IMR-90 (cell line): ENCODE measurements around the gene CIDEA. TPM values are rescaled to one million over a fixed set of nuclear protein-coding genes. Genes with fewer than 3 reads are reported as not detected.
"Not testable (repeated sequence)": the region's sequence is repeated elsewhere in the genome, so short reads cannot be mapped to it uniquely, and the experiment has no call there.

Experiments used
- ATAC-seq: fragments of 200-7000 bp; cut with Tn5 transposase; 2 replicates; pipeline ENCODE4 v1.9.1; 2020; ENCODE audit warnings: low read depth, mild to moderate bottlenecking, moderate library complexity
- BruUV-seq: library from RNA; stranded (reverse); fragments of 400-500 nt; replicated peaks from 2 replicates; lab custom pipeline; 2021; lab: Mats Ljungman, UMichigan
- CTCF ChIA-PET: fragments of 300-600 bp; formaldehyde crosslinking; extraction: SDS; loops from one replicate; lab custom pipeline; 2021; ENCODE audit warnings: antibody characterized with exemption; lab: Yijun Ruan, JAX
- POLR2A ChIA-PET: fragments of 300-600 bp; sonication (Branson Sonifier 250); formaldehyde crosslinking; loops from one replicate; lab custom pipeline; 2022; ENCODE audit warnings: antibody characterized with exemption; ENCODE audit not compliant: unreplicated experiment; lab: Charles Lee
- DNase-seq: peaks from one replicate; pipeline ENCODE4 v3.0.0; 2013
- H2AFZ ChIP-seq: replicated peaks from 2 replicates; pipeline ENCODE3; 2013; ENCODE audit warnings: low read length, mild to moderate bottlenecking; ENCODE audit not compliant: poor library complexity
- H2AK5ac ChIP-seq: 2 replicates; pipeline ENCODE4 v1.6.1; 2013; ENCODE audit warnings: low read depth, low read length, inconsistent platforms
- H2AK9ac ChIP-seq: replicated peaks from 2 replicates; pipeline ENCODE3; 2013; ENCODE audit warnings: mild to moderate bottlenecking, low read depth, low read length, moderate library complexity; ENCODE audit not compliant: poor library complexity
- H2BK120ac ChIP-seq: 2 replicates; pipeline ENCODE4 v1.6.1; 2013; ENCODE audit warnings: low read depth, low read length, inconsistent platforms
- H2BK15ac ChIP-seq: 3 replicates; pipeline ENCODE4 v1.6.1; 2013; ENCODE audit warnings: low read depth, low read length, inconsistent platforms
- H2BK20ac ChIP-seq: 2 replicates; pipeline ENCODE4 v1.6.1; 2013; ENCODE audit warnings: low read depth, mild to moderate bottlenecking, inconsistent platforms, low read length, moderate library complexity
- H2BK5ac ChIP-seq: 2 replicates; pipeline ENCODE4 v1.6.1; 2013; ENCODE audit warnings: mild to moderate bottlenecking, low read depth, low read length, inconsistent platforms; ENCODE audit not compliant: poor library complexity, severe bottlenecking
- H3K14ac ChIP-seq: replicated peaks from 2 replicates; pipeline ENCODE4 v1.6.1; 2013; ENCODE audit warnings: low read depth, low read length, inconsistent platforms
- H3K18ac ChIP-seq: 2 replicates; pipeline ENCODE4 v1.6.1; 2013; ENCODE audit warnings: low read depth, low read length, control low read depth
- H3K23ac ChIP-seq: 2 replicates; pipeline ENCODE4 v1.6.1; 2013; ENCODE audit warnings: low read depth, low read length, inconsistent platforms
- H3K27ac ChIP-seq: 2 replicates; pipeline ENCODE4 v1.5.1; 2013; ENCODE audit warnings: mild to moderate bottlenecking, control low read depth, low read length; ENCODE audit not compliant: insufficient read depth
- H3K27me3 ChIP-seq: 2 replicates; pipeline ENCODE4 v1.6.1; 2013; ENCODE audit warnings: low read length; ENCODE audit not compliant: control insufficient read depth, insufficient read depth
- H3K36me3 ChIP-seq: 2 replicates; pipeline ENCODE4 v1.6.1; 2013; ENCODE audit warnings: low read length, mixed read lengths; ENCODE audit not compliant: control insufficient read depth, insufficient read depth
- H3K4ac ChIP-seq: 2 replicates; pipeline ENCODE4 v1.6.1; 2013; ENCODE audit warnings: low read depth, low read length, inconsistent platforms
- H3K4me1 ChIP-seq: 2 replicates; pipeline ENCODE4 v1.6.1; 2013; ENCODE audit warnings: low read length, mixed read lengths; ENCODE audit not compliant: control insufficient read depth, insufficient read depth
- H3K4me2 ChIP-seq: 2 replicates; pipeline ENCODE4 v1.6.1; 2013; ENCODE audit warnings: low read depth, mild to moderate bottlenecking, control low read depth, low read length, moderate library complexity
- H3K4me3 ChIP-seq: 2 replicates; pipeline ENCODE4 v1.5.1; 2013; ENCODE audit warnings: low read depth, mild to moderate bottlenecking, control low read depth, low read length, moderate library complexity; ENCODE audit not compliant: insufficient read depth
- H3K56ac ChIP-seq: 2 replicates; pipeline ENCODE4 v1.6.1; 2013; ENCODE audit warnings: low read length, inconsistent platforms; ENCODE audit not compliant: insufficient read depth; ENCODE audit errors: extremely low read depth
- H3K79me1 ChIP-seq, 2 experiments: 2 replicates each; pipeline ENCODE4 v1.6.1; 2013; ENCODE audit warnings: low read length in 2 of 2, inconsistent platforms in 1 of 2, low read depth in 1 of 2
- H3K9ac ChIP-seq: 2 replicates; pipeline ENCODE4 v1.6.1; 2013; ENCODE audit warnings: low read depth, low read length, control low read depth
- H3K9me1 ChIP-seq: 2 replicates; pipeline ENCODE4 v1.6.1; 2013; ENCODE audit warnings: low read length, inconsistent platforms; ENCODE audit not compliant: insufficient read depth
- H3K9me3 ChIP-seq: 2 replicates; pipeline ENCODE4 v1.6.1; 2013; ENCODE audit warnings: low read length; ENCODE audit not compliant: control insufficient read depth, insufficient read depth
- H4K20me1 ChIP-seq: 2 replicates; pipeline ENCODE4 v1.6.1; 2013; ENCODE audit warnings: low read length, inconsistent platforms; ENCODE audit not compliant: insufficient read depth
- H4K5ac ChIP-seq: 2 replicates; pipeline ENCODE4 v1.6.1; 2013; ENCODE audit warnings: mild to moderate bottlenecking, low read depth, low read length, control low read depth
- H4K8ac ChIP-seq, 2 experiments: 2 replicates each; pipeline ENCODE4 v1.6.1; 2013; ENCODE audit warnings: low read depth in 2 of 2, low read length in 2 of 2, control low read depth in 1 of 2, inconsistent platforms in 1 of 2
- H4K91ac ChIP-seq: 2 replicates; pipeline ENCODE4 v1.6.1; 2013; ENCODE audit warnings: low read depth, low read length, inconsistent platforms; ENCODE audit not compliant: insufficient read depth
- BHLHE40 ChIP-seq: fragments of 150-350 bp; IDR thresholded peaks from 2 replicates; pipeline ENCODE4 v1.6.1; 2016; ENCODE audit warnings: mild to moderate bottlenecking, low read depth, low read length
- FOS ChIP-seq: fragments of 150-350 bp; IDR thresholded peaks from 2 replicates; pipeline ENCODE4 v1.6.1; 2016; ENCODE audit warnings: low read depth, low read length
- MXI1 ChIP-seq: IDR thresholded peaks from 2 replicates; pipeline ENCODE4 v1.6.1; 2012; ENCODE audit warnings: low read depth, mild to moderate bottlenecking, low read length, moderate library complexity, borderline replicate concordance
- NFE2L2 ChIP-seq: fragments of 150-350 bp; IDR thresholded peaks from 2 replicates; pipeline ENCODE4 v1.6.1; 2016; ENCODE audit warnings: low read depth, mild to moderate bottlenecking, low read length
- RCOR1 ChIP-seq: IDR thresholded peaks from 2 replicates; pipeline ENCODE4 v1.6.1; 2012; ENCODE audit warnings: mild to moderate bottlenecking, low read length, improper control_type of control experiment; ENCODE audit not compliant: insufficient replicate concordance
- WGBS, 2 experiments: methylation state at CpG; one replicate each; pipeline versions ENCODE4 v1.1.5 to v1.1.7; 2013; ENCODE audit warnings: missing lambda C conversion rate in 2 of 2; ENCODE audit not compliant: insufficient read length in 1 of 2; ENCODE audit errors: extremely low coverage in 2 of 2; 5-methylcytosine and 5-hydroxymethylcytosine counted together
- dilution Hi-C: fragments of 300-500 bp; cut with HindIII; formaldehyde crosslinking; loops from one replicate; pipeline ENCODE4 v1.14.3; 2018; ENCODE audit warnings: low sequenced_read_pairs; ENCODE audit not compliant: unreplicated experiment
- in situ Hi-C: fragments of 300-500 bp; cut with MboI; formaldehyde crosslinking; loops from 3 replicates; pipeline ENCODE4 v1.14.3; 2019; ENCODE audit warnings: low sequenced_read_pairs, inconsistent platforms, mixed read lengths
- intact Hi-C: fragments of 100-400 bp; cut with micrococcal nuclease; formaldehyde crosslinking; loops from 2 replicates; pipeline ENCODE4 v1.10.0; 2022
- polyA plus RNA-seq, 3 experiments: library from polyadenylated mRNA; depleted of rRNA; stranded (reverse); fragments of >200 nt; gene quantifications; 2 replicates each; pipeline ENCODE4 v1.2.3, GENCODE V29; 2012; ENCODE audit warnings: low replicate concordance in 1 of 3
- total RNA-seq: library from RNA; depleted of rRNA; stranded (reverse); fragments of >200 nt; gene quantifications from 2 replicates; pipeline ENCODE4 v1.2.3, GENCODE V29; 2012
- TF ChIP-seq, protein P1 (sequence below): fragments of 150-350 bp; IDR thresholded peaks from 2 replicates; pipeline ENCODE4 v1.6.1; 2016; ENCODE audit warnings: low read depth, mild to moderate bottlenecking, low read length, moderate library complexity, borderline replicate concordance

CIDEA gene
- total and polyA plus RNA-seq, 2 of the 4 experiments (the other 2 are of a cell fraction): not detected

DNA sequence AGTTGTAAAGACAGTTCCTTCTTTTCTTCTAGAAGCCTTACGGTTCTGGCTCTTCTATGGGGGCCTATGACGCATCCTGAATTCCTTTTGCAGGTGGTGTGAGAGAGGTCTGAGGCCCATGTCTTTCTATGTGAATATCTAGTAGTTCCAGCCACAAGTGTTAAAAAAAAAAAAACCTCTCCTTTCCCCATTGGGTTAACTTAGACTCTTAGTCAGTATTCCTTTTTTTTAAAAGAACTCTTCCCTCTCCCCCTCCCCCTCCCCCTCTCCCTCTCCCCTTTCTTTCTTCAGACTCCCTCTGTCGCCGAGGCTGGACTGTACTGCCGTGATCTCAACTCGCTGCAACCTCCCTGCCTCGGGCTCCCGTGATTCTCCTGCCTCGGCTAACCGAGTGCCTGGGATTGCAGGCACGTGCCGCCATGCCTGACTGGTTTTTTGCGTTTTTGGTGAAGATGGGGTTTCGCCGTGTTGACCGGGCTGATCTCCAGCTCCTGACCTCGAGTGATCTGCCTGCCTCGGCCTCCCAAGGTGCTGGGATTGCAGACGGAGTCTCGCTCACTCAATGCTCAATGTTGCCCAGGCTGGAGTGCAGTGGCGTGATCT, 11.4 kb upstream of the CIDEA start:
- POLR2A ChIA-PET: no interaction called here
- DNase-seq (no peak), ATAC-seq (no peak)
- no peak overlapping the region for H2BK5ac ChIP-seq
- peaks cover 6% of the 10 kb centered on the region for H3K4me1 ChIP-seq
- no peak overlapping the region for H3K4me2 ChIP-seq
- no TSS peak for BruUV-seq
- no peak overlapping the region for H4K8ac ChIP-seq
- in situ Hi-C loops (no loop called here), dilution Hi-C loops (no loop called here), intact Hi-C loops (no loop called here)
- no peak overlapping the region for H3K18ac ChIP-seq
- CTCF ChIA-PET: no interaction called here
- H4K20me1 ChIP-seq: no peaks in the 10 kb centered on the region
- no peaks in the 10 kb centered on the region for H3K36me3 ChIP-seq
- no peak overlapping the region for H2BK120ac ChIP-seq
- H3K9me3 ChIP-seq: no peaks in the 10 kb centered on the region
- no peak overlapping the region for H3K23ac ChIP-seq
- H3K4ac ChIP-seq: no peak overlapping the region
- no peak overlapping the region for H3K4me3 ChIP-seq
- H3K14ac ChIP-seq: no peak overlapping the region
- no peak overlapping the region for H3K9ac ChIP-seq
- H2AFZ ChIP-seq: no peak overlapping the region
- H3K27me3 ChIP-seq: peaks cover 33% of the 10 kb centered on the region
- no peak overlapping the region for H4K5ac ChIP-seq
- H2BK15ac ChIP-seq: no peak overlapping the region
- no peak overlapping the region for H2BK20ac ChIP-seq
- H3K9me1 ChIP-seq: peaks cover 3% of the 10 kb centered on the region; the same call in 1 of the 2 replicates
- TF ChIP-seq, protein P1, sequence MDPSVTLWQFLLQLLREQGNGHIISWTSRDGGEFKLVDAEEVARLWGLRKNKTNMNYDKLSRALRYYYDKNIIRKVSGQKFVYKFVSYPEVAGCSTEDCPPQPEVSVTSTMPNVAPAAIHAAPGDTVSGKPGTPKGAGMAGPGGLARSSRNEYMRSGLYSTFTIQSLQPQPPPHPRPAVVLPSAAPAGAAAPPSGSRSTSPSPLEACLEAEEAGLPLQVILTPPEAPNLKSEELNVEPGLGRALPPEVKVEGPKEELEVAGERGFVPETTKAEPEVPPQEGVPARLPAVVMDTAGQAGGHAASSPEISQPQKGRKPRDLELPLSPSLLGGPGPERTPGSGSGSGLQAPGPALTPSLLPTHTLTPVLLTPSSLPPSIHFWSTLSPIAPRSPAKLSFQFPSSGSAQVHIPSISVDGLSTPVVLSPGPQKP: no peak
- TF ChIP-seq NFE2L2: no peak
- no peak for TF ChIP-seq MXI1
- TF ChIP-seq FOS: no peak
- TF ChIP-seq RCOR1: no peak
- no peak for TF ChIP-seq BHLHE40
- H4K91ac ChIP-seq: no peak overlapping the region
- H2AK5ac ChIP-seq: no peak overlapping the region
- H3K79me1 ChIP-seq: no peaks in the 10 kb centered on the region
- no peak overlapping the region for H3K56ac ChIP-seq
- no CpG with 5 or more reads among the region's 21 CpGs for WGBS, 2 experiments
- H3K27ac ChIP-seq: no peak overlapping the region
- H2AK9ac ChIP-seq: no peak overlapping the region

DNA sequence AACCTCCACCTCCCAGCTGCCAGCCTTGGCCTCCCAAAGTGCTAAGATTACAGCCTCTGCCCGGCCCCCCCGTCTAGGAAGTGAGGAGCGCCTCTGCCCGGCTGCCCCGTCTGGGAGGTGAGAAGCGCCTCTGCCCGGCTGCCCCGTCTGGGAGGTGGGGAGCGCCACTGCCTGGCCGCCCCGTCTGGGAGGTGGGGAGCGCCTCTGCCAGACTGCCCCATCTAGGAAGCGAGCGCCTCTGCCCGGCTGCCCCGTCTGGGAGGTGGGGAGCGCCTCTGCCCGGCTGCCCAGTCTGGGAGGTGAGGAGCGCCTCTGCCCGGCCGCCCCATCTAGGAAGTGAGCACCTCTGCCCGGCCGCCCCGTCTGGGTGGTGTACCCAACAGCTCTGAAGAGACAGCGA, 10.9 kb upstream of the CIDEA start:
- H4K91ac ChIP-seq, ATAC-seq, DNase-seq, H3K14ac ChIP-seq, H2AK9ac ChIP-seq, H3K9me3 ChIP-seq, H3K79me1 ChIP-seq, H4K20me1 ChIP-seq, dilution Hi-C loops, H3K56ac ChIP-seq, H2BK15ac ChIP-seq, H3K9me1 ChIP-seq, H2BK120ac ChIP-seq, H3K9ac ChIP-seq, H2BK20ac ChIP-seq, POLR2A ChIA-PET, H3K4me3 ChIP-seq, H2AK5ac ChIP-seq, CTCF ChIA-PET, in situ Hi-C loops, H2BK5ac ChIP-seq, intact Hi-C loops, H3K27ac ChIP-seq, H3K18ac ChIP-seq, H3K23ac ChIP-seq, H3K4me2 ChIP-seq, H2AFZ ChIP-seq, H4K5ac ChIP-seq, H3K4ac ChIP-seq, BruUV-seq, H3K4me1 ChIP-seq, H4K8ac ChIP-seq, H3K36me3 ChIP-seq: not testable (repeated sequence)
- peaks cover 37% of the 10 kb centered on the region for H3K27me3 ChIP-seq
- 100% methylated on average over 2 of the region's 25 CpGs; no CpG with 5 or more reads in 1 of the 2 experiments for WGBS, 2 experiments
